H1 (cell line): Measurements from ENCODE around the gene ACP3. TPM values are rescaled to one million over a fixed set of nuclear protein-coding genes. Genes with fewer than 3 reads are reported as not detected.

Experiments used
- CTCF ChIA-PET: fragments of 300-600 bp; sonication (Branson Sonifier 250); formaldehyde crosslinking; loops from one replicate; lab custom pipeline; 2021; ENCODE audit not compliant: partially characterized antibody; lab: Charles Lee
- POLR2A ChIA-PET: fragments of 300-600 bp; sonication (Branson Sonifier 250); formaldehyde crosslinking; loops from one replicate; lab custom pipeline; 2021; ENCODE audit warnings: inconsistent platforms; ENCODE audit not compliant: partially characterized antibody; lab: Charles Lee
- DNase-seq, 2 experiments: peaks; one replicate each; pipeline versions ENCODE4 v3.0.0 to v3.0.0-alpha.2; 2010 to 2022; ENCODE audit warnings: low spot score in 2 of 2, low read depth in 1 of 2, mixed read lengths in 1 of 2
- FAIRE-seq: peaks from 2 replicates; lab custom pipeline; 2011; peaks lifted over from hg19 to GRCh38; lab: Jason Lieb, UNC
- H2AFZ ChIP-seq: 2 replicates; pipeline ENCODE4 v1.8.1; 2012; ENCODE audit warnings: low read length, inconsistent platforms
- H2AK5ac ChIP-seq: 2 replicates; pipeline ENCODE4 v1.6.1; 2013; ENCODE audit warnings: low read depth, low read length
- H2BK120ac ChIP-seq: replicated peaks from 2 replicates; pipeline ENCODE3; 2013; ENCODE audit warnings: low read depth, low read length, inconsistent platforms
- H2BK12ac ChIP-seq: 2 replicates; pipeline ENCODE4 v1.6.1; 2013; ENCODE audit warnings: low read depth, low read length
- H2BK15ac ChIP-seq: 2 replicates; pipeline ENCODE4 v1.6.1; 2013; ENCODE audit warnings: low read length
- H2BK20ac ChIP-seq: 2 replicates; pipeline ENCODE4 v1.6.1; 2013; ENCODE audit warnings: low read length
- H2BK5ac ChIP-seq: 2 replicates; pipeline ENCODE4 v1.6.1; 2013; ENCODE audit warnings: low read depth, low read length
- H3K14ac ChIP-seq: 2 replicates; pipeline ENCODE4 v1.6.1; 2013; ENCODE audit warnings: inconsistent platforms; ENCODE audit not compliant: insufficient read length
- H3K18ac ChIP-seq: 2 replicates; pipeline ENCODE4 v1.6.1; 2013; ENCODE audit warnings: low read length; ENCODE audit errors: extremely low read depth
- H3K23ac ChIP-seq: 2 replicates; pipeline ENCODE4 v1.6.1; 2013; ENCODE audit warnings: inconsistent platforms; ENCODE audit not compliant: insufficient read length
- H3K23me2 ChIP-seq: 2 replicates; pipeline ENCODE4 v1.6.1; 2013; ENCODE audit warnings: low read depth, low read length
- H3K27ac ChIP-seq: 2 replicates; pipeline ENCODE4 v1.6.1; 2011; ENCODE audit warnings: low read depth, low read length, inconsistent platforms
- H3K27me3 ChIP-seq, 4 experiments: replicated peaks in 1 of 4; 1 replicate in 1 of 4; 2 replicates in 3 of 4; pipeline versions ENCODE4 v1.6.1 to v1.8.1; 2011 to 2013; ENCODE audit warnings: low read length in 3 of 4, mild to moderate bottlenecking in 3 of 4, inconsistent platforms in 2 of 4, mixed read lengths in 2 of 4, moderate library complexity in 1 of 4; ENCODE audit not compliant: control insufficient read depth in 3 of 4, insufficient read depth in 3 of 4; ENCODE audit errors: extremely low read depth in 1 of 4
- H3K36me3 ChIP-seq, 4 experiments: 2 replicates each; pipeline versions ENCODE4 v1.6.1 to v1.8.1; 2011 to 2013; ENCODE audit warnings: mild to moderate bottlenecking in 4 of 4, low read length in 3 of 4, moderate library complexity in 2 of 4, control low read depth in 1 of 4, inconsistent platforms in 1 of 4; ENCODE audit not compliant: insufficient read depth in 4 of 4, control insufficient read depth in 2 of 4
- H3K4ac ChIP-seq: replicated peaks from 2 replicates; pipeline ENCODE3; 2013; ENCODE audit warnings: low read length, low read depth, mixed read lengths, inconsistent platforms; ENCODE audit not compliant: insufficient read length
- H3K4me1 ChIP-seq, 4 experiments: replicated peaks in 1 of 4; 1 replicate in 1 of 4; 2 replicates in 3 of 4; pipeline versions ENCODE4 v1.6.1 to v1.8.1; 2011 to 2013; ENCODE audit warnings: low read length in 3 of 4, inconsistent platforms in 2 of 4, mixed read lengths in 1 of 4; ENCODE audit not compliant: insufficient read depth in 4 of 4, control insufficient read depth in 3 of 4
- H3K4me2 ChIP-seq, 2 experiments: 2 replicates each; pipeline versions ENCODE4 v1.6.1 to v1.8.1; 2011 to 2013; ENCODE audit warnings: low read depth in 2 of 2, low read length in 2 of 2, control low read depth in 1 of 2, inconsistent platforms in 1 of 2, mild to moderate bottlenecking in 1 of 2; ENCODE audit not compliant: insufficient read depth in 1 of 2
- H3K4me3 ChIP-seq, 4 experiments: fragments of 200-600, 300-600 bp in 1 of 4; sonication (generic), shearing (Covaris generic), sonication (Bioruptor Twin) in 1 of 4; 2 replicates each; pipeline versions ENCODE4 v1.5.1 to v1.8.1; 2011 to 2016; ENCODE audit warnings: low read length in 4 of 4, low read depth in 3 of 4, control low read depth in 2 of 4, inconsistent platforms in 2 of 4, mild to moderate bottlenecking in 2 of 4, mixed read lengths in 1 of 4, moderate library complexity in 1 of 4; ENCODE audit not compliant: insufficient read depth in 2 of 4; ENCODE audit errors: extremely low read depth in 1 of 4
- H3K56ac ChIP-seq: replicated peaks from 2 replicates; pipeline ENCODE3; 2013; ENCODE audit warnings: low read depth, mild to moderate bottlenecking, mixed read lengths, low read length, inconsistent platforms; ENCODE audit not compliant: insufficient read length
- H3K79me1 ChIP-seq: 2 replicates; pipeline ENCODE4 v1.6.1; 2013; ENCODE audit warnings: low read depth, low read length, control low read depth
- H3K79me2 ChIP-seq, 2 experiments: 2 replicates each; pipeline versions ENCODE4 v1.6.1 to v1.8.1; 2012 to 2013; ENCODE audit warnings: low read length in 2 of 2, mild to moderate bottlenecking in 2 of 2, inconsistent platforms in 1 of 2; ENCODE audit not compliant: insufficient read depth in 2 of 2, control insufficient read depth in 1 of 2
- H3K9ac ChIP-seq, 4 experiments: replicated peaks in 1 of 4; 1 replicate in 1 of 4; 2 replicates in 3 of 4; pipeline versions ENCODE4 v1.6.1 to v1.8.1; 2011 to 2013; ENCODE audit warnings: low read depth in 3 of 4, low read length in 3 of 4, control low read depth in 2 of 4, mild to moderate bottlenecking in 2 of 4, moderate library complexity in 2 of 4, inconsistent platforms in 1 of 4; ENCODE audit errors: extremely low read depth in 1 of 4
- H3K9me3 ChIP-seq, 2 experiments: 2 replicates each; pipeline versions ENCODE4 v1.6.1 to v1.8.1; 2012 to 2013; ENCODE audit warnings: mild to moderate bottlenecking in 2 of 2, moderate library complexity in 2 of 2, control low read depth in 1 of 2, inconsistent platforms in 1 of 2, low read depth in 1 of 2, low read length in 1 of 2, mixed read lengths in 1 of 2; ENCODE audit not compliant: insufficient read depth in 2 of 2
- H4K20me1 ChIP-seq, 2 experiments: replicated peaks in 1 of 2; 2 replicates each; pipeline versions ENCODE3 to v1.8.1; 2011 to 2013; ENCODE audit warnings: inconsistent platforms in 2 of 2, low read length in 2 of 2, mild to moderate bottlenecking in 1 of 2; ENCODE audit not compliant: insufficient read depth in 2 of 2, control insufficient read depth in 1 of 2
- H4K5ac ChIP-seq: 2 replicates; pipeline ENCODE4 v1.6.1; 2013; ENCODE audit warnings: low read length, low read depth, mixed read lengths, inconsistent platforms; ENCODE audit not compliant: insufficient read length
- H4K8ac ChIP-seq: 2 replicates; pipeline ENCODE4 v1.8.0; 2013; ENCODE audit warnings: mild to moderate bottlenecking, moderate library complexity, low read length, inconsistent platforms; ENCODE audit not compliant: insufficient read depth; ENCODE audit errors: extremely low read depth
- H4K91ac ChIP-seq: replicated peaks from 2 replicates; pipeline ENCODE3; 2013; ENCODE audit warnings: low read length, mixed read lengths, inconsistent platforms; ENCODE audit not compliant: insufficient read length
- CREB1 ChIP-seq: IDR thresholded peaks from 2 replicates; pipeline ENCODE4 v1.6.1; 2012; ENCODE audit warnings: inconsistent platforms
- EP300 ChIP-seq, 2 experiments: IDR thresholded peaks; 1 replicate in 1 of 2; 2 replicates in 1 of 2; pipeline ENCODE4 v1.6.1; 2011 to 2012; ENCODE audit warnings: low read depth in 2 of 2, low read length in 2 of 2, mild to moderate bottlenecking in 2 of 2, borderline replicate concordance in 1 of 2, inconsistent platforms in 1 of 2, moderate library complexity in 1 of 2
- JUN ChIP-seq: IDR thresholded peaks from 2 replicates; pipeline ENCODE4 v1.6.1; 2011; ENCODE audit warnings: low read depth, mild to moderate bottlenecking, improper control_type of control experiment, low read length
- MAFK ChIP-seq: IDR thresholded peaks from 2 replicates; pipeline ENCODE4 v1.6.1; 2012; ENCODE audit warnings: low read depth, mild to moderate bottlenecking, improper control_type of control experiment, low read length
- NRF1 ChIP-seq: IDR thresholded peaks from 2 replicates; pipeline ENCODE4 v1.6.1; 2011; ENCODE audit warnings: mild to moderate bottlenecking, low read depth, low read length, improper control_type of control experiment
- POU5F1 ChIP-seq: IDR thresholded peaks from 2 replicates; pipeline ENCODE4 v1.6.1; 2011; ENCODE audit warnings: low read depth, mild to moderate bottlenecking, low read length, moderate library complexity
- RFX5 ChIP-seq: IDR thresholded peaks from 2 replicates; pipeline ENCODE4 v1.6.1; 2011; ENCODE audit warnings: low read depth, low read length, improper control_type of control experiment, borderline replicate concordance
- RXRA ChIP-seq: IDR thresholded peaks from 2 replicates; pipeline ENCODE4 v1.6.1; 2011; ENCODE audit warnings: low read depth, mild to moderate bottlenecking, low read length, moderate library complexity; ENCODE audit not compliant: insufficient read depth
- SIRT6 ChIP-seq: IDR thresholded peaks from one replicate; pipeline ENCODE4 v1.7.1; 2012; ENCODE audit warnings: low read length, inconsistent platforms
- SIX5 ChIP-seq: IDR thresholded peaks from 2 replicates; pipeline ENCODE4 v1.6.1; 2011; ENCODE audit warnings: mild to moderate bottlenecking, low read depth, low read length
- SP2 ChIP-seq: IDR thresholded peaks from 2 replicates; pipeline ENCODE4 v1.6.1; 2012; ENCODE audit warnings: mild to moderate bottlenecking, low read length, inconsistent platforms
- TBP ChIP-seq: IDR thresholded peaks from 2 replicates; pipeline ENCODE4 v1.6.1; 2011; ENCODE audit warnings: low read depth, low read length, improper control_type of control experiment
- WGBS, 2 experiments: shearing (Covaris generic) in 1 of 2; methylation state at CpG; one replicate each; pipeline versions ENCODE4 v1.1.6 to v1.1.7; 2013 to 2015; ENCODE audit warnings: low lambda C conversion rate in 2 of 2, mixed read lengths in 2 of 2, inconsistent platforms in 1 of 2, low coverage in 1 of 2, missing lambda C conversion rate in 1 of 2; ENCODE audit not compliant: insufficient replicate concordance in 2 of 2, insufficient coverage in 1 of 2, insufficient read length in 1 of 2; ENCODE audit errors: extremely low coverage in 1 of 2, missing lambda C conversion rate in 1 of 2; 5-methylcytosine and 5-hydroxymethylcytosine counted together
- polyA plus RNA-seq, 7 experiments: library from polyadenylated mRNA; depleted of rRNA in 3 of 7; stranded (reverse) in 5 of 7; unstranded in 2 of 7; fragments of >200 nt in 5 of 7; fragments of 200-250 nt in 2 of 7; gene quantifications; 1 replicate in 5 of 7; 2 replicates in 1 of 7; 4 replicates in 1 of 7; pipeline versions ENCODE4 v1.2.1 to v1.2.3, GENCODE V29; 2011 to 2013; ENCODE audit warnings: missing spikeins in 2 of 7, mixed read lengths in 2 of 7
- total RNA-seq: library from RNA; stranded (reverse); fragmentation: NEBNext Ultra II Directional; extraction: Animal tissue kit (Norgen Biotek cat#: 25700); gene quantifications from 2 replicates; pipeline ENCODE4 v1.2.1, GENCODE V29; 2021

The ACP3 gene
- total and polyA plus RNA-seq, 2 of the 8 experiments (the other 6 are each of a cell fraction or from before 2014, with no cell fraction given), result 1.2 to 1.4 TPM

GRCh38 chr3:132292042-132292441, 25.2 kb upstream of the ACP3 start:
- DNase-seq, result no peak
- no peak overlapping the region for H4K8ac ChIP-seq
- H3K4me2 ChIP-seq, result no peak overlapping the region
- H3K9me3 ChIP-seq, result peaks cover 3 to 4% of the 10 kb centered on the region in 2 experiments; a peak in 2 of 4 replicates
- ChIA-PET CTCF (interaction anchor here (1.0 to 3.6 kb wide), 2 partner anchors 35 to 50 kb away, joined by 4 to 10 read pairs; no protein-coding TSS in a partner anchor), POLR2A (no interaction called here)
- H3K23me2 ChIP-seq, result no peaks in the 10 kb centered on the region
- no peaks in the 10 kb centered on the region for H3K79me2 ChIP-seq
- no peaks in the 10 kb centered on the region for H3K36me3 ChIP-seq
- H2BK12ac ChIP-seq, result no peak overlapping the region
- no peak overlapping the region for H3K23ac ChIP-seq
- WGBS, 2 experiments, result 70 to 100% methylated on average over 1 to 4 of the region's 4 CpGs
- H3K27me3 ChIP-seq, result no peaks in the 10 kb centered on the region
- H3K4ac ChIP-seq, result no peak overlapping the region
- no peak overlapping the region for H3K56ac ChIP-seq
- no peak overlapping the region for H4K91ac ChIP-seq
- no peak overlapping the region for H3K14ac ChIP-seq
- H3K27ac ChIP-seq, result no peak overlapping the region
- no peak overlapping the region for H2BK5ac ChIP-seq
- no peak for FAIRE-seq
- no peak overlapping the region for H2BK20ac ChIP-seq
- H2BK120ac ChIP-seq, result no peak overlapping the region
- H2BK15ac ChIP-seq, result no peak overlapping the region
- TF ChIP-seq CREB1, result no peak
- TF ChIP-seq RXRA, result no peak
- no peak for TF ChIP-seq JUN
- no peak for TF ChIP-seq SIRT6
- TF ChIP-seq EP300 (IDR thresholded peaks at IDR 0.05; ENCODE audit: borderline replicate concordance in 1 of 2, low read depth in 2 of 2, low read length in 2 of 2), result no peak
- no peak for TF ChIP-seq RFX5
- no peak for TF ChIP-seq MAFK
- TF ChIP-seq SIX5, result no peak
- no peak for TF ChIP-seq POU5F1
- TF ChIP-seq NRF1, result no peak
- TF ChIP-seq SP2, result no peak
- TF ChIP-seq TBP, result no peak
- TF ChIP-seq, all 59 proteins: peak for 0
- Histone ChIP-seq H3K18ac (no peak overlapping the region), H3K9ac (no peak overlapping the region), H4K5ac (no peak overlapping the region), H3K79me1 (no peaks in the 10 kb centered on the region), H3K4me3 (no peak overlapping the region), H4K20me1 (no peaks in the 10 kb centered on the region), H3K4me1 (no peaks in the 10 kb centered on the region), H2AFZ (no peak overlapping the region), H2AK5ac (no peak overlapping the region)
